NCI-H345 (cell line): ENCODE results near the gene MYL3.

ENCODE experiments used
- DNase-seq: peaks from one replicate; lab custom pipeline; 2025; lab: John Stamatoyannopoulos, UW

The MYL3 gene

GRCh38 chr3:46883054-46883829 lies 20.0 kb upstream of the MYL3 start:
- DNase-seq = peak; percentile 9

- DNase-seq = no peak
These were observed 19.3 kb upstream of the MYL3 start for GRCh38 chr3:46882377-46883053.

GRCh38 chr3:46881596-46882376 lies 18.5 kb upstream of the MYL3 start:
- no peak for DNase-seq

GRCh38 chr3:46880884-46881595 lies 17.8 kb upstream of the MYL3 start:
- no peak for DNase-seq

GRCh38 chr3:46878781-46879436 lies 15.7 kb upstream of the MYL3 start:
- no peak for DNase-seq

GRCh38 chr3:46877406-46878125 lies 14.3 kb upstream of the MYL3 start, which contains the start of gene PTH1R:
TSS of gene PTH1R (plus strand) at chr3:46877721. CDS start at chr3:46883560, 5,839 bp downstream.
- DNase-seq = no peak

GRCh38 chr3:46876313-46877300 lies 13.4 kb upstream of the MYL3 start:
- no peak for DNase-seq

- no peak for DNase-seq
These were observed 12.3 kb upstream of the MYL3 start for GRCh38 chr3:46875560-46875959.

- DNase-seq = no peak
These were observed 11.2 kb upstream of the MYL3 start for GRCh38 chr3:46874430-46874829.

- DNase-seq = no peak
These were observed 10.3 kb upstream of the MYL3 start for GRCh38 chr3:46873521-46873920.

GRCh38 chr3:46871222-46871621 lies 8.0 kb upstream of the MYL3 start:
- no peak for DNase-seq

GRCh38 chr3:46870651-46871050 lies 7.4 kb upstream of the MYL3 start:
- no peak for DNase-seq

- no peak for DNase-seq
These were observed 6.2 kb upstream of the MYL3 start for GRCh38 chr3:46869440-46869839.

- DNase-seq = no peak
These were observed 5.7 kb upstream of the MYL3 start for GRCh38 chr3:46868948-46869347.

GRCh38 chr3:46868287-46868686 lies 5.0 kb upstream of the MYL3 start:
- DNase-seq = no peak

GRCh38 chr3:46867550-46867898 lies 4.3 kb upstream of the MYL3 start:
- DNase-seq = no peak

- DNase-seq = peak; percentile 40
These were observed 3.7 kb upstream of the MYL3 start for GRCh38 chr3:46866720-46867549.

GRCh38 chr3:46866032-46866595 lies 2.9 kb upstream of the MYL3 start:
- no peak for DNase-seq
